HEK293 (cell line): ENCODE data around the gene PORCN.

ENCODE experiments used
- FEZF1 ChIP-seq: fragments of 450-650 bp; formaldehyde crosslinking; IDR thresholded peaks from 2 replicates; pipeline ENCODE4 v1.5.1; 2016; ENCODE audit warnings: missing biosample characterization, missing genetic modification characterization
- KLF16 ChIP-seq: fragments of 450-650 bp; formaldehyde crosslinking; IDR thresholded peaks from 2 replicates; pipeline ENCODE4 v1.5.1; 2017; ENCODE audit warnings: missing biosample characterization, missing genetic modification characterization
- MYNN ChIP-seq: fragments of 450-650 bp; formaldehyde crosslinking; IDR thresholded peaks from 2 replicates; pipeline ENCODE4 v1.5.1; 2016; ENCODE audit warnings: missing biosample characterization, missing genetic modification characterization, borderline replicate concordance
- SETDB1 ChIP-seq: IDR thresholded peaks from one replicate; pipeline ENCODE4 v1.6.1; 2017; ENCODE audit warnings: mild to moderate bottlenecking, low read length, moderate library complexity, mixed read lengths; ENCODE audit not compliant: insufficient read length
- ZBTB1 ChIP-seq: fragments of 450-650 bp; formaldehyde crosslinking; IDR thresholded peaks from 2 replicates; pipeline ENCODE4 v1.5.1; 2016; ENCODE audit warnings: missing biosample characterization, missing genetic modification characterization
- ZBTB8A ChIP-seq: fragments of 450-650 bp; formaldehyde crosslinking; IDR thresholded peaks from 2 replicates; pipeline ENCODE4 v1.5.1; 2016; ENCODE audit warnings: missing biosample characterization, missing genetic modification characterization
- ZNF10 ChIP-seq: fragments of 450-650 bp; formaldehyde crosslinking; IDR thresholded peaks from 2 replicates; pipeline ENCODE4 v1.5.1; 2017; ENCODE audit warnings: missing biosample characterization, missing genetic modification characterization
- ZNF146 ChIP-seq: fragments of 450-650 bp; formaldehyde crosslinking; IDR thresholded peaks from 2 replicates; pipeline ENCODE4 v1.5.1; 2016; ENCODE audit warnings: missing biosample characterization, missing genetic modification characterization
- ZNF155 ChIP-seq: fragments of 450-650 bp; formaldehyde crosslinking; IDR thresholded peaks from 2 replicates; pipeline ENCODE4 v1.5.1; 2016; ENCODE audit warnings: missing biosample characterization, missing genetic modification characterization
- ZNF175 ChIP-seq: fragments of 450-650 bp; formaldehyde crosslinking; IDR thresholded peaks from 2 replicates; pipeline ENCODE4 v1.5.1; 2016; ENCODE audit warnings: missing biosample characterization, missing genetic modification characterization
- ZNF184 ChIP-seq: fragments of 450-650 bp; IDR thresholded peaks from 2 replicates; pipeline ENCODE4 v1.5.1; 2018; ENCODE audit warnings: missing biosample characterization, mild to moderate bottlenecking, missing genetic modification characterization
- ZNF362 ChIP-seq: fragments of 450-650 bp; formaldehyde crosslinking; IDR thresholded peaks from 2 replicates; pipeline ENCODE4 v1.5.1; 2016; ENCODE audit warnings: missing biosample characterization, missing genetic modification characterization
- ZNF501 ChIP-seq: fragments of 450-650 bp; formaldehyde crosslinking; IDR thresholded peaks from 2 replicates; pipeline ENCODE4 v1.5.1; 2016; ENCODE audit warnings: missing biosample characterization, missing genetic modification characterization
- ZNF571 ChIP-seq: fragments of 450-650 bp; formaldehyde crosslinking; IDR thresholded peaks from 2 replicates; pipeline ENCODE4 v1.5.0; 2017; ENCODE audit warnings: missing biosample characterization, missing genetic modification characterization
- ZNF639 ChIP-seq: fragments of 450-650 bp; formaldehyde crosslinking; IDR thresholded peaks from 2 replicates; pipeline ENCODE4 v1.5.1; 2016; ENCODE audit warnings: missing biosample characterization, missing genetic modification characterization
- ZNF660 ChIP-seq: fragments of 450-650 bp; IDR thresholded peaks from 2 replicates; pipeline ENCODE4 v1.5.1; 2018; ENCODE audit warnings: missing biosample characterization, mild to moderate bottlenecking, missing genetic modification characterization
- ZNF747 ChIP-seq: fragments of 450-650 bp; formaldehyde crosslinking; IDR thresholded peaks from 2 replicates; pipeline ENCODE4 v1.5.1; 2016; ENCODE audit warnings: missing biosample characterization, missing genetic modification characterization
- ZNF785 ChIP-seq: fragments of 450-650 bp; formaldehyde crosslinking; IDR thresholded peaks from 2 replicates; pipeline ENCODE4 v1.5.1; 2016; ENCODE audit warnings: missing biosample characterization, missing genetic modification characterization
- ZNF843 ChIP-seq: fragments of 450-650 bp; formaldehyde crosslinking; IDR thresholded peaks from 2 replicates; pipeline ENCODE4 v1.5.1; 2016; ENCODE audit warnings: missing biosample characterization, missing genetic modification characterization
- ZSCAN5A ChIP-seq: fragments of 450-650 bp; formaldehyde crosslinking; IDR thresholded peaks from 2 replicates; pipeline ENCODE4 v1.5.1; 2016; ENCODE audit warnings: missing biosample characterization, missing genetic modification characterization
- TF ChIP-seq, protein P1 (sequence below): fragments of 450-650 bp; formaldehyde crosslinking; conservative IDR thresholded peaks from 2 replicates; pipeline ENCODE4 v1.5.1; 2016; ENCODE audit warnings: low read depth, missing biosample characterization, missing genetic modification characterization
- TF ChIP-seq, protein P2 (sequence below): fragments of 450-650 bp; formaldehyde crosslinking; IDR thresholded peaks from 2 replicates; pipeline ENCODE4 v1.5.1; 2016; ENCODE audit warnings: missing biosample characterization, missing genetic modification characterization
- TF ChIP-seq, protein P3 (sequence below): fragments of 450-650 bp; formaldehyde crosslinking; IDR thresholded peaks from 2 replicates; pipeline ENCODE4 v1.5.1; 2016; ENCODE audit warnings: missing biosample characterization, missing genetic modification characterization
- TF ChIP-seq, protein P4 (sequence below): fragments of 450-650 bp; formaldehyde crosslinking; IDR thresholded peaks from 2 replicates; pipeline ENCODE4 v1.5.1; 2016; ENCODE audit warnings: missing biosample characterization, missing genetic modification characterization
- TF ChIP-seq, protein P5 (sequence below): fragments of 450-650 bp; formaldehyde crosslinking; IDR thresholded peaks from 2 replicates; pipeline ENCODE4 v1.5.1; 2017; ENCODE audit warnings: missing biosample characterization, missing genetic modification characterization

The PORCN gene

GRCh38 chrX:48475774-48476577 is 32.8 kb upstream of the PORCN start, which contains the start of gene FTSJ1 (continued):
- TF ChIP-seq, protein P1, sequence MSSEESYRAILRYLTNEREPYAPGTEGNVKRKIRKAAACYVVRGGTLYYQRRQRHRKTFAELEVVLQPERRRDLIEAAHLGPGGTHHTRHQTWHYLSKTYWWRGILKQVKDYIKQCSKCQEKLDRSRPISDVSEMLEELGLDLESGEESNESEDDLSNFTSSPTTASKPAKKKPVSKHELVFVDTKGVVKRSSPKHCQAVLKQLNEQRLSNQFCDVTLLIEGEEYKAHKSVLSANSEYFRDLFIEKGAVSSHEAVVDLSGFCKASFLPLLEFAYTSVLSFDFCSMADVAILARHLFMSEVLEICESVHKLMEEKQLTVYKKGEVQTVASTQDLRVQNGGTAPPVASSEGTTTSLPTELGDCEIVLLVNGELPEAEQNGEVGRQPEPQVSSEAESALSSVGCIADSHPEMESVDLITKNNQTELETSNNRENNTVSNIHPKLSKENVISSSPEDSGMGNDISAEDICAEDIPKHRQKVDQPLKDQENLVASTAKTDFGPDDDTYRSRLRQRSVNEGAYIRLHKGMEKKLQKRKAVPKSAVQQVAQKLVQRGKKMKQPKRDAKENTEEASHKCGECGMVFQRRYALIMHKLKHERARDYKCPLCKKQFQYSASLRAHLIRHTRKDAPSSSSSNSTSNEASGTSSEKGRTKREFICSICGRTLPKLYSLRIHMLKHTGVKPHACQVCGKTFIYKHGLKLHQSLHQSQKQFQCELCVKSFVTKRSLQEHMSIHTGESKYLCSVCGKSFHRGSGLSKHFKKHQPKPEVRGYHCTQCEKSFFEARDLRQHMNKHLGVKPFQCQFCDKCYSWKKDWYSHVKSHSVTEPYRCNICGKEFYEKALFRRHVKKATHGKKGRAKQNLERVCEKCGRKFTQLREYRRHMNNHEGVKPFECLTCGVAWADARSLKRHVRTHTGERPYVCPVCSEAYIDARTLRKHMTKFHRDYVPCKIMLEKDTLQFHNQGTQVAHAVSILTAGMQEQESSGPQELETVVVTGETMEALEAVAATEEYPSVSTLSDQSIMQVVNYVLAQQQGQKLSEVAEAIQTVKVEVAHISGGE (tag by site-specific recombination), result peak; percentile 92
- TF ChIP-seq ZNF184 (tag by site-specific recombination) (no peak), ZNF785 (tag by site-specific recombination) (0 out of 2 replicates have a peak, but pooled peaks have one; percentile 17), ZNF639 (tag by site-specific recombination) (0 out of 2 replicates have a peak, but pooled peaks have one; percentile 12), ZNF175 (tag by site-specific recombination) (no peak), ZBTB1 (no peak), ZNF747 (no peak), MYNN (tag by site-specific recombination) (no peak), ZNF571 (tag by site-specific recombination) (no peak), ZNF362 (no peak), ZNF501 (no peak; the same call in none of the 2 replicates), ZNF10 (tag by site-specific recombination) (0 out of 2 replicates have a peak, but pooled peaks have one; percentile 35), ZBTB8A (tag by site-specific recombination) (0 out of 2 replicates have a peak, but pooled peaks have one; percentile 28), ZNF146 (tag by site-specific recombination) (no peak), ZNF843 (0 out of 2 replicates have a peak, but pooled peaks have one; percentile 15), FEZF1 (tag by site-specific recombination) (no peak), ZSCAN5A (tag by site-specific recombination) (no peak), ZNF155 (no peak), KLF16 (tag by site-specific recombination) (peak; percentile 68), SETDB1 (no peak), ZNF660 (tag by site-specific recombination) (no peak)
- TF ChIP-seq, protein P2, sequence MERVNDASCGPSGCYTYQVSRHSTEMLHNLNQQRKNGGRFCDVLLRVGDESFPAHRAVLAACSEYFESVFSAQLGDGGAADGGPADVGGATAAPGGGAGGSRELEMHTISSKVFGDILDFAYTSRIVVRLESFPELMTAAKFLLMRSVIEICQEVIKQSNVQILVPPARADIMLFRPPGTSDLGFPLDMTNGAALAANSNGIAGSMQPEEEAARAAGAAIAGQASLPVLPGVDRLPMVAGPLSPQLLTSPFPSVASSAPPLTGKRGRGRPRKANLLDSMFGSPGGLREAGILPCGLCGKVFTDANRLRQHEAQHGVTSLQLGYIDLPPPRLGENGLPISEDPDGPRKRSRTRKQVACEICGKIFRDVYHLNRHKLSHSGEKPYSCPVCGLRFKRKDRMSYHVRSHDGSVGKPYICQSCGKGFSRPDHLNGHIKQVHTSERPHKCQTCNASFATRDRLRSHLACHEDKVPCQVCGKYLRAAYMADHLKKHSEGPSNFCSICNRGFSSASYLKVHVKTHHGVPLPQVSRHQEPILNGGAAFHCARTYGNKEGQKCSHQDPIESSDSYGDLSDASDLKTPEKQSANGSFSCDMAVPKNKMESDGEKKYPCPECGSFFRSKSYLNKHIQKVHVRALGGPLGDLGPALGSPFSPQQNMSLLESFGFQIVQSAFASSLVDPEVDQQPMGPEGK, result peak; percentile 60; the same call in 1 of the 2 replicates
- TF ChIP-seq, protein P3, sequence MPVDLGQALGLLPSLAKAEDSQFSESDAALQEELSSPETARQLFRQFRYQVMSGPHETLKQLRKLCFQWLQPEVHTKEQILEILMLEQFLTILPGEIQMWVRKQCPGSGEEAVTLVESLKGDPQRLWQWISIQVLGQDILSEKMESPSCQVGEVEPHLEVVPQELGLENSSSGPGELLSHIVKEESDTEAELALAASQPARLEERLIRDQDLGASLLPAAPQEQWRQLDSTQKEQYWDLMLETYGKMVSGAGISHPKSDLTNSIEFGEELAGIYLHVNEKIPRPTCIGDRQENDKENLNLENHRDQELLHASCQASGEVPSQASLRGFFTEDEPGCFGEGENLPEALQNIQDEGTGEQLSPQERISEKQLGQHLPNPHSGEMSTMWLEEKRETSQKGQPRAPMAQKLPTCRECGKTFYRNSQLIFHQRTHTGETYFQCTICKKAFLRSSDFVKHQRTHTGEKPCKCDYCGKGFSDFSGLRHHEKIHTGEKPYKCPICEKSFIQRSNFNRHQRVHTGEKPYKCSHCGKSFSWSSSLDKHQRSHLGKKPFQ (tag by site-specific recombination), result no peak
- TF ChIP-seq, protein P4, sequence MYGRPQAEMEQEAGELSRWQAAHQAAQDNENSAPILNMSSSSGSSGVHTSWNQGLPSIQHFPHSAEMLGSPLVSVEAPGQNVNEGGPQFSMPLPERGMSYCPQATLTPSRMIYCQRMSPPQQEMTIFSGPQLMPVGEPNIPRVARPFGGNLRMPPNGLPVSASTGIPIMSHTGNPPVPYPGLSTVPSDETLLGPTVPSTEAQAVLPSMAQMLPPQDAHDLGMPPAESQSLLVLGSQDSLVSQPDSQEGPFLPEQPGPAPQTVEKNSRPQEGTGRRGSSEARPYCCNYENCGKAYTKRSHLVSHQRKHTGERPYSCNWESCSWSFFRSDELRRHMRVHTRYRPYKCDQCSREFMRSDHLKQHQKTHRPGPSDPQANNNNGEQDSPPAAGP (tag by site-specific recombination), result peak; percentile 66
- TF ChIP-seq, protein P5, sequence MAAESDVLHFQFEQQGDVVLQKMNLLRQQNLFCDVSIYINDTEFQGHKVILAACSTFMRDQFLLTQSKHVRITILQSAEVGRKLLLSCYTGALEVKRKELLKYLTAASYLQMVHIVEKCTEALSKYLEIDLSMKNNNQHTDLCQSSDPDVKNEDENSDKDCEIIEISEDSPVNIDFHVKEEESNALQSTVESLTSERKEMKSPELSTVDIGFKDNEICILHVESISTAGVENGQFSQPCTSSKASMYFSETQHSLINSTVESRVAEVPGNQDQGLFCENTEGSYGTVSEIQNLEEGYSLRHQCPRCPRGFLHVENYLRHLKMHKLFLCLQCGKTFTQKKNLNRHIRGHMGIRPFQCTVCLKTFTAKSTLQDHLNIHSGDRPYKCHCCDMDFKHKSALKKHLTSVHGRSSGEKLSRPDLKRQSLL (tag by site-specific recombination), result no peak
